ENCODE measurements around the gene IFNL1. TPM values are rescaled to one million over a fixed set of nuclear protein-coding genes. Genes with fewer than 3 reads are reported as not detected.
"Not testable (repeated sequence)": the region's sequence is repeated elsewhere in the genome, so short reads cannot be mapped to it uniquely, and the experiment has no call there.

IFNL1 gene
- total RNA-seq, 6 donors from 2014 or later: not detected

- ATAC-seq (ENCODE audit: low FRiP score in 2 of 2): no peak
- WGBS, 2 donors: 66 to 79% methylated on average over 9 of the region's 9 CpGs
- TF ChIP-seq CTCF (IDR thresholded peaks at IDR 0.05) (no peak), EP300 (IDR thresholded peaks at IDR 0.05) (no peak)
- Histone ChIP-seq H3K4me3 (no peak overlapping the region), H3K9me3 (no peaks in the 10 kb centered on the region), H3K27me3 (peaks cover 0 to 5% (median 1%) of the 10 kb centered on the region in 4 donors), H3K27ac (no peak overlapping the region), H3K4me1 (peaks cover 0 to 3% (median 2%) of the 10 kb centered on the region in 4 donors), H3K36me3 (no peaks in the 10 kb centered on the region)
- no peak for DNase-seq
Measured at GRCh38 chr19:39270036-39270871, 26.0 kb upstream of the IFNL1 start.

- not testable (repeated sequence) for H3K9me3 ChIP-seq; H3K36me3 ChIP-seq; ATAC-seq (ENCODE audit: low FRiP score in 2 of 2); H3K4me3 ChIP-seq; DNase-seq; H3K27me3 ChIP-seq; H3K4me1 ChIP-seq; H3K27ac ChIP-seq
- 92 to 97% methylated on average over 5 of the region's 5 CpGs for WGBS, 2 donors
Measured at GRCh38 chr19:39273859-39274258, 22.3 kb upstream of the IFNL1 start.

GRCh38 chr19:39275578-39275977, 20.6 kb upstream of the IFNL1 start:
- ATAC-seq (ENCODE audit: low FRiP score in 2 of 2): no peak
- TF ChIP-seq EP300 (IDR thresholded peaks at IDR 0.05) (no peak), POLR2A (IDR thresholded peaks at IDR 0.05) (no peak), CTCF (IDR thresholded peaks at IDR 0.05) (no peak), POLR2AphosphoS5 (IDR thresholded peaks at IDR 0.05) (no peak)
- whole genome bisulfite sequencing, 2 donors: 83 to 84% methylated on average over 5 of the region's 5 CpGs
- no peaks in the 10 kb centered on the region for H3K4me1 ChIP-seq
- no peak overlapping the region for H3K27ac ChIP-seq
- no peaks in the 10 kb centered on the region for H3K9me3 ChIP-seq
- H3K4me3 ChIP-seq: no peak overlapping the region
- DNase-seq: no peak
- H3K27me3 ChIP-seq: no peaks in the 10 kb centered on the region
- no peaks in the 10 kb centered on the region for H3K36me3 ChIP-seq

- Histone ChIP-seq H3K36me3 (no peaks in the 10 kb centered on the region), H3K27me3 (no peaks in the 10 kb centered on the region), H3K4me3 (no peak overlapping the region), H3K27ac (no peak overlapping the region), H3K9me3 (no peaks in the 10 kb centered on the region), H3K4me1 (no peaks in the 10 kb centered on the region)
- 97 to 98% methylated on average over 5 of the region's 5 CpGs for WGBS, 2 donors
- no peak for TF ChIP-seq CTCF (IDR thresholded peaks at IDR 0.05)
- no peak for TF ChIP-seq POLR2A (IDR thresholded peaks at IDR 0.05)
- no peak for TF ChIP-seq EP300 (IDR thresholded peaks at IDR 0.05)
- no peak for TF ChIP-seq POLR2AphosphoS5 (IDR thresholded peaks at IDR 0.05)
- DNase-seq: no peak
- ATAC-seq (ENCODE audit: low FRiP score in 2 of 2): no peak
Measured at GRCh38 chr19:39276740-39277139, 19.5 kb upstream of the IFNL1 start.

- Histone ChIP-seq H3K27ac (no peak overlapping the region), H3K27me3 (no peaks in the 10 kb centered on the region), H3K4me1 (no peaks in the 10 kb centered on the region), H3K9me3 (no peaks in the 10 kb centered on the region), H3K36me3 (no peaks in the 10 kb centered on the region), H3K4me3 (no peak overlapping the region)
- 51 to 57% methylated on average over 7 of the region's 7 CpGs for WGBS, 2 donors
- TF ChIP-seq EP300 (IDR thresholded peaks at IDR 0.05) (no peak), POLR2AphosphoS5 (IDR thresholded peaks at IDR 0.05) (no peak), CTCF (IDR thresholded peaks at IDR 0.05) (no peak), POLR2A (IDR thresholded peaks at IDR 0.05) (no peak)
- DNase-seq: peak in 1 of 2 donors; percentile 33
- ATAC-seq (ENCODE audit: low FRiP score in 2 of 2): peak in 1 of 2 donors; percentile 70
Measured at GRCh38 chr19:39277598-39277997, 18.6 kb upstream of the IFNL1 start.
